Ovary (tissue), 9 donors: ENCODE measurements around the gene MROH2A. TPM values are rescaled to one million over a fixed set of nuclear protein-coding genes. Genes with fewer than 3 reads are reported as not detected.

ENCODE experiments used
- DNase-seq, 5 donors: peaks; one replicate each; pipeline ENCODE4 v3.0.0-alpha.2; 2019 to 2020
- H3K27ac ChIP-seq, 2 donors: fragments of 200-600 bp; one replicate each; pipeline versions ENCODE4 v1.5.1 to v1.8.0; 2019 to 2022
- H3K27me3 ChIP-seq: fragments of 200-600 bp; one replicate; pipeline ENCODE4 v1.8.0; 2022
- H3K36me3 ChIP-seq: fragments of 200-600 bp; sonication (generic); one replicate; pipeline ENCODE4 v1.5.1; 2019
- H3K4me1 ChIP-seq: one replicate; pipeline ENCODE4 v1.8.1; 2013; ENCODE audit warnings: mild to moderate bottlenecking, moderate library complexity; ENCODE audit not compliant: insufficient read depth
- H3K4me3 ChIP-seq: fragments of 200-600 bp; sonication (generic); one replicate; pipeline ENCODE4 v1.5.1; 2017
- H3K9me3 ChIP-seq, 2 donors: fragments of 200-600 bp in 1 of 2; sonication (generic) in 1 of 2; one replicate each; pipeline versions ENCODE4 v1.5.1 to v1.8.1; 2013 to 2019; ENCODE audit warnings: mild to moderate bottlenecking in 1 of 2, moderate library complexity in 1 of 2
- EP300 ChIP-seq: sonication (generic); formaldehyde crosslinking; IDR thresholded peaks from one replicate; pipeline ENCODE4 v1.6.1; 2017; ENCODE audit warnings: antibody characterized with exemption
- POLR2A ChIP-seq: fragments of 450-650 bp; IDR thresholded peaks from one replicate; pipeline ENCODE4 v1.6.1; 2017; ENCODE audit warnings: antibody characterized with exemption, mild to moderate bottlenecking, moderate library complexity
- WGBS, 3 donors: extraction: QIAGEN DNeasy Blood & Tissue Kit in 1 of 3; methylation state at CpG; one replicate each; pipeline versions ENCODE4 v1.1.5 to v1.1.7; 2013 to 2017; 5-methylcytosine and 5-hydroxymethylcytosine counted together
- intact Hi-C, 4 donors: fragments of 100-400 bp; cut with DNase I; formaldehyde crosslinking; loops; one replicate each; pipeline versions ENCODE4 v1.11.0 to v1.15.1; 2022 to 2023
- polyA plus RNA-seq, 2 donors: library from polyadenylated mRNA; stranded (reverse); fragments of 200-250 nt in 1 of 2; fragments of 350-450 nt in 1 of 2; fragmentation: Illumina TruSeq in 1 of 2; extraction: RNeasy Lipid Tissue Mini Kit (QIAGEN cat#74804) in 1 of 2; gene quantifications; one replicate each; pipeline ENCODE4 v1.2.3, GENCODE V29; 2013 to 2014
- total RNA-seq, 7 donors: library from RNA; depleted of rRNA in 2 of 7; stranded (reverse); fragments of >200 nt in 2 of 7; fragmentation: NEBNext Ultra II Directional in 3 of 7; extraction: Animal tissue kit (Norgen Biotek cat#: 25700) in 3 of 7; gene quantifications; one replicate each; pipeline versions ENCODE4 v1.1.0 to v1.2.4, GENCODE V29; 2016 to 2023
- TF ChIP-seq, protein P1 (sequence below), 3 donors: fragments of 450-650 bp in 2 of 3; fragments of 200-600 bp in 1 of 3; IDR thresholded peaks; one replicate each; pipeline versions ENCODE4 v1.5.1 to v1.8.0; 2016 to 2022; ENCODE audit warnings: antibody characterized with exemption in 3 of 3, mild to moderate bottlenecking in 1 of 3
- donor health status: DM: no; HTN: no; CAD: no; lungs with moderate emphysema.
- donor health status: DM: no; HTN: no; CAD: no.
- donor health status: Bipolar disorder and iron deficiency.
- donor health status: DM: yes; HTN: yes; CAD: no.
- donor health status: DM: no; HTN: no; CAD: no.
- donor health status: DM: yes; HTN: yes; CAD: no.

MROH2A gene
- total and polyA plus RNA-seq, 9 donors = not detected

DNA sequence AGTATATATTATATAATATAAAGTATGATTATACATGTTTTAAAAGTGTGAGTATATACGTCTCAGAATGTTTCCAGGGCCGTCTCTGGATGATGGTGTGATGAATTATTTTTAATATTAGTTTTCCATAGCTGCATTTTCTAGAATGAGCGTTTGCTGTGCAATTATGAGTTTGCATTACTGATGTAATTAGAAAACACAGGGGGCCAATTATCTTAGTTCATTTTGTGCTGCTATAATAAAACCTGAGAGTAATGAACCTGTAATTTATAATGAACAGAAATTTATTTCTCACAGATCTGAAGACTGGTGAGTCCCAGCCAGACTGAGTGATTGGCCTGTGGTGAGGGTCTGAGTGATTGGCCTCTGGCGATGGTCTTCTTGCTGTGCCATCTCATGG lies 80.2 kb downstream of the MROH2A start:
- no peaks in the 10 kb centered on the region for H3K9me3 ChIP-seq
- TF ChIP-seq, protein P1, sequence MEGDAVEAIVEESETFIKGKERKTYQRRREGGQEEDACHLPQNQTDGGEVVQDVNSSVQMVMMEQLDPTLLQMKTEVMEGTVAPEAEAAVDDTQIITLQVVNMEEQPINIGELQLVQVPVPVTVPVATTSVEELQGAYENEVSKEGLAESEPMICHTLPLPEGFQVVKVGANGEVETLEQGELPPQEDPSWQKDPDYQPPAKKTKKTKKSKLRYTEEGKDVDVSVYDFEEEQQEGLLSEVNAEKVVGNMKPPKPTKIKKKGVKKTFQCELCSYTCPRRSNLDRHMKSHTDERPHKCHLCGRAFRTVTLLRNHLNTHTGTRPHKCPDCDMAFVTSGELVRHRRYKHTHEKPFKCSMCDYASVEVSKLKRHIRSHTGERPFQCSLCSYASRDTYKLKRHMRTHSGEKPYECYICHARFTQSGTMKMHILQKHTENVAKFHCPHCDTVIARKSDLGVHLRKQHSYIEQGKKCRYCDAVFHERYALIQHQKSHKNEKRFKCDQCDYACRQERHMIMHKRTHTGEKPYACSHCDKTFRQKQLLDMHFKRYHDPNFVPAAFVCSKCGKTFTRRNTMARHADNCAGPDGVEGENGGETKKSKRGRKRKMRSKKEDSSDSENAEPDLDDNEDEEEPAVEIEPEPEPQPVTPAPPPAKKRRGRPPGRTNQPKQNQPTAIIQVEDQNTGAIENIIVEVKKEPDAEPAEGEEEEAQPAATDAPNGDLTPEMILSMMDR (IDR thresholded peaks at IDR 0.05) = no peak
- TF ChIP-seq EP300 (no peak), POLR2A (no peak)
- WGBS, 3 donors = 84 to 87% (median 87%) methylated on average over 4 of the region's 4 CpGs
- intact Hi-C loops = no loop called here
- no peak for DNase-seq
- no peaks in the 10 kb centered on the region for H3K27me3 ChIP-seq
- no peak overlapping the region for H3K27ac ChIP-seq
- peaks cover 6% of the 10 kb centered on the region for H3K4me1 ChIP-seq
- H3K36me3 ChIP-seq = no peaks in the 10 kb centered on the region
- H3K4me3 ChIP-seq = no peak overlapping the region

DNA sequence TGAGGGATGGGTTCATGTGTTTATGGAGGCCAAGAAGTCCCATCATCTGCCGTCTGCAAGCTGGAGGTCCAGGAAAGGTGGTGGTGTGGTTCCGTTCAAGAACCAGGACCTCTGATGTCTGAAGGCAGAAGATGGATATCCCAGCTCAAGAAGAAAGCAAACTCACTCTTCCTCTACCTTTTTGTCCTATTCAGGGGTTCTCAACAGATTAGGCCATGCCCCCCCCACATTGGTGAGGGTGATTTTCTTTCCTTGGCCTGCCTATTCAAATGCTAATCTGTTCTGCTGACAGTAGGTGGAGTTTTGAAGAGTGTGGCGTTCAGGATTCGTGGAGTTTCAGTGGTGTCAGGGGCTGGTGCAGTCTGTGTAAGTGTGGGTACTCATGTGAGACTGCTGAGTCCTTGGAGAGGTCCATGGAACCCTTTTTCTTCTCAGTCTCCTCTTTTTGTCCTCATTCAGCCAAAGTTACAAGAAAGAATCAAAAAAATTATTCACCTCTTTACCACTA lies 84.2 kb downstream of the MROH2A start:
- Histone ChIP-seq H3K4me1 (no peaks in the 10 kb centered on the region), H3K4me3 (no peak overlapping the region), H3K36me3 (no peaks in the 10 kb centered on the region), H3K27ac (no peak overlapping the region), H3K27me3 (no peaks in the 10 kb centered on the region), H3K9me3 (no peaks in the 10 kb centered on the region)
- intact Hi-C loops = no loop called here
- TF ChIP-seq, protein P1 (IDR thresholded peaks at IDR 0.05) = no peak
- TF ChIP-seq EP300 = no peak
- no peak for TF ChIP-seq POLR2A
- 66 to 75% (median 66%) methylated on average over 4 of the region's 4 CpGs for WGBS, 3 donors
- DNase-seq = no peak

DNA sequence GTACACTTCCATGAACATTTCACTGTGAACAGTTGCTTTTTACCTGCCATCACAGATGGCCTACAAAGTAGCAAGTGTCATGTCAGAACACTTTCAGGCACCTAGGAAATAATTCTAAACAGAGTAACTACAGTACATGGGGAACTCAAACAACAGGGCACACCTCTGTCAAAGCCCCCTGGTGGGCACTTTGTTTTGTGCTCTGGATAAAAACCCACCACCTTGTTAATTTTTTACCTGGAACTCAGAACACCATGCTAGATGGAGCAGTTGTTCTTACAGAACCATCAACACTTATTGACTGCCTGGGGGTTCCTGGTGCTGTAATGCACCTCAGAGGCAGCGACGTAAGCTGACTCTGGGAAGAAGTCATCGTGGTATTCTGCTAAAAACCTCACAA lies 87.7 kb downstream of the MROH2A start:
- no peak for DNase-seq
- Histone ChIP-seq H3K27ac (no peak overlapping the region), H3K4me1 (no peaks in the 10 kb centered on the region), H3K4me3 (no peak overlapping the region), H3K9me3 (no peaks in the 10 kb centered on the region), H3K27me3 (no peaks in the 10 kb centered on the region), H3K36me3 (no peaks in the 10 kb centered on the region)
- WGBS, 3 donors = 96% methylated on average over 3 of the region's 3 CpGs
- TF ChIP-seq POLR2A (no peak), EP300 (no peak)
- TF ChIP-seq, protein P1 (IDR thresholded peaks at IDR 0.05) = no peak
- intact Hi-C loops = no loop called here

DNA sequence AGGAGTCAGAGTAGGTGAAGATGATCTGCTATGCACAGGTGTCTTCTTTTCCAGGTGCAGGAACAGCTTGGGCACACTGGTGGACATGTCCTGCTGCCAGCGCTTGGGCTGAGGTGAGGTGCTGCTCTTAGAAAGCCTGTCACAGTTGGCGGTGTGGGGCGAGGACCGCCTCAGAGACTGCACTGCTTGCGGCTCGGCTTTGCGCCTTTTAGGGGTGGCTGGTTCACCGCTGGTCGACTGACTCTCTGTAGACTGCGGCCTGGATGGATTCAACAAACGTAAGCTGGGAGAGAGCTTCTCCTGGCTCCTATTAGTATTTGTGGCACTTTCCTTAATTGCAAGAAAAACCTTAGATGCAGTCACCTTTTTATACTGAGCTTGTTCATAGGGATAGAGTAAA lies 88.3 kb downstream of the MROH2A start:
- no peaks in the 10 kb centered on the region for H3K4me1 ChIP-seq
- no peak overlapping the region for H3K4me3 ChIP-seq
- 98 to 100% (median 99%) methylated on average over 11 of the region's 11 CpGs for WGBS, 3 donors
- no peak overlapping the region for H3K27ac ChIP-seq
- no peaks in the 10 kb centered on the region for H3K27me3 ChIP-seq
- intact Hi-C loops = no loop called here
- no peaks in the 10 kb centered on the region for H3K36me3 ChIP-seq
- TF ChIP-seq EP300 = no peak
- no peak for TF ChIP-seq POLR2A
- TF ChIP-seq, protein P1 (IDR thresholded peaks at IDR 0.05) = no peak
- no peak for DNase-seq
- no peaks in the 10 kb centered on the region for H3K9me3 ChIP-seq
